EL (cell line): ENCODE results near the gene VSTM4.

Source experiments
- DNase-seq: peaks from one replicate; pipeline ENCODE4 v3.0.0-alpha.2; 2016

VSTM4 gene

DNA sequence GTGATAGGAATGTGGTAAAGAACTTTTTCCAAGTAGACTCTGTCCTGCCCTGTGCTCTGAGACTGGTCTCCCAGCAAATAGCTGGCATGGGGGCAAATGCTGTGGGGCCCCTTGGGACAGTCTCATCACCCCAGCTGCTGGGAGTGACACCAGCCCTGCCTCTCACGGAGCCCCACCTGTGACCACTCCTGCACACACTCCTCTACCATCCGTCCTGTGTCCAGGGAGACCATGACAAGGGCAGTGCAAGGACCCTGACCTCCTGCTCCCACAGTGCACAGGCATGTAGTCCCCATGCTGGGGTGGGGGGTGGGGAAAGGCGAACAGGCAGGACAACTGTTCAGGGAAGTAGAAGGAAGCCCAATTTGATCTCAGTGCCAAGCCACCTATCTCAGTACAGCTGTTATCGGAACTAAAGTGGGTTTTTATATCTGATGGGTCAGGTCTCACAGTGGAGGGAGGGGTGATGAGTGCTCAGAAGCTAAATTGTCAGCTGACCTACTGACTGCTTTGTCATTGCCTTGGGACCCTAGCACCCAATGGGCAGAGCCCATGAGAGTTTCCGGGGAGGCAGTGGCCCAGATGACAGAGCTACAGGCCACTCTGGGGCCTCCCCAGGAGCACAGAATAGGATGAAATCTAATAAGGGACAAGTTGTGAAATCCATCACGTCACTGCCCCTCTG, 24.5 kb downstream of the VSTM4 start:
- DNase-seq: no peak

DNA sequence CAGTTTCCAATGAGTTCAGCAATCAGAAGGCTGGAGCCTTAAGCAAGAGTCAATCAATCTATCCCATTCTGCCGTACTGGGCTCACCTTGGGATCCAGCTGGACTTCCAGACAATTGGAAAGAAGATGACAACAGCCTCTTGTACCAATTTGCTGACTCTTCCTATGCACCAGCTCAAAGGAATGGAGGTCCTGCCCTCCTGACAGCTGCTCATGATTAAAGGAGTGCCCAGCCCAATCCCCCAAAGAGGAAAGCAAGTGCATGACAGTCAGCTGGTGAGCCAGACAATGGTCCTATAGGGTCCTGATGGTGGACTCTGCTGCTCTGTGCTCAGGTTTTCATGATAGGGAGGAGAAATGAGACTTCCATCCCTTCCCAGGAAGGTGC, 25.1 kb downstream of the VSTM4 start:
- DNase-seq: no peak

DNA sequence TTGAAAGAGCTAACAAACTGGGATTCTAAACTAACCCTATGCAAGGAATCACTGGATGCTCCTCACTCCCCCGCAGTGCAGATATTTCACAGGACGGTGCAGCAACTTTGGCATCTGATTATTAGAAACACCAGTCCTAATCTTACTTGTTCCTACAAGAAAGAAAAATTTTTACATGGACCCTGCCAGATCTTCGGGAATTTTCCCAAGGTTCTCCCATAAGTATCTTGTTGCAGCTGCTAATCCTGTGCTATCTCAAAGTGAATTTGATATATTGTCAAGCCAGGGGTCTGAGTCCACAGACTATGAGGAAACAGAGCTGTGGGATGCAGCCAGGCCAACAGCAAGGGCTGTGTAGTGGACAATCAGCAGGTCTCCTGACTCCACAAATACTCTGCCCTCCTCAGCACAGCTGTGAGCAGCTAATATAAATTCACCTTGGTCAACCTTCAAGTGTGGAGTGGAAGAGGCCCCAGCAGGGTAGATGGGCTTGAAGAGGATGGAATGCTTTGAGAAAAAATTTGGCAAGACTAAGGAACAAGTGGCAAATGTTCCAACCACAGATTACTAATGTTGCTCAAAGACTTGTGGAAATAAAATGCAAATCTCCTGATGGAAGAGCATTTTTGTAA, 25.6 kb downstream of the VSTM4 start:
- DNase-seq: no peak

DNA sequence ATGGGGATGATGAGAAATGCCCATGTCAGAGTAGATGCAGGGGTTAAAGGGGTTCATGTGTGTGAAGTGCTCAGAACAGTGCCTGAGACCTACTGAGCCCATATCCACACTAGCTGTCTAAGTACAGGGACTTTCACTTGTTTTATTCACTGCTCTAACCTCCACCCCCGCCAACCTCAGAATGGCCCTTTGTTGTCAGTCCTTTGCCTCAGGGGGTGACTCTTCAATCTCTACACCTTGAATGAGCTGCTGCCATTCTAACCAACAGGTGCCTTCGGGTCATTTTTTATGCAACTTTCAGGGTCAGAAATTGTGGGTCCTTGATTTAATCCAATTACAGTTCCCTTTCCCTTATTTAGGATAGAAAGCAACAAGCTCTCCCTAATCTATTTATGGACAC, 26.2 kb downstream of the VSTM4 start:
- DNase-seq: no peak

DNA sequence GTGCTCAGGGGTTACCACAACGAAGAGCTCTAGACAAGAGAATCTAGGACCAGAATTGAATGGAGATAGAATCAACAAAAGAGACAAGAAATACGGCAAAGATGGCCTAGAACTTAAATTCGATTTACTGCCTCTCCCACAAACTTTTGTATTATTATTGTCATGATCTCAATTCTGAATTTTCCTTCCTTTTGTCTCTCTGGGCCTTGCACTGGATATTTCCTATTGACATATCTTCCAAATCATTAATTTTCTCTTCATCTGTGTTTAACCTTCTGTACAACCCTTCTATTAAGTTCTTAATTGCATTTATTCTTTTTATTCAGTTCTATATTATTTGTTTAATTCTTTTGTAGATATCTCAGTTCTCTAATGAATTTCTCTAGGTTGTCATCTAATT, 28.4 kb downstream of the VSTM4 start:
- no peak for DNase-seq

DNA sequence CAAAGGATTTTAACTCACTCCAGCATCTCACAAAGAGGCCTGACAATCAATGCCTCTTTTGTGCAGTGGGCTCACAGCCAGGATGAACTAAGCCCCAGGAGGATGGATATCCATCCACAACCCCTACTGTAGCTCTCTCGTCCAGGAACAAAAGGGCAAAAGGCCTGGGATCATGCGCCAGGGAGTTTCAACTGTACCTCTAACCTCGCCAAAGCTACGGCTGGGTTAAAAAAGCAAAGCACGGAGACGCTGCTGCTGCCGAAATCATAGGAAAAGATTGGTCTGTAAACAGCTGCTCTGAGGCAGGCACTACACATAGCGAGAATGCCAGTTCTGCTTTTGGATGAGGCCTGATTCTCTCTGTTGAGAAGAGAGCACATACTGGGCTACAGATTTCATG, 32.1 kb downstream of the VSTM4 start:
- DNase-seq: no peak

DNA sequence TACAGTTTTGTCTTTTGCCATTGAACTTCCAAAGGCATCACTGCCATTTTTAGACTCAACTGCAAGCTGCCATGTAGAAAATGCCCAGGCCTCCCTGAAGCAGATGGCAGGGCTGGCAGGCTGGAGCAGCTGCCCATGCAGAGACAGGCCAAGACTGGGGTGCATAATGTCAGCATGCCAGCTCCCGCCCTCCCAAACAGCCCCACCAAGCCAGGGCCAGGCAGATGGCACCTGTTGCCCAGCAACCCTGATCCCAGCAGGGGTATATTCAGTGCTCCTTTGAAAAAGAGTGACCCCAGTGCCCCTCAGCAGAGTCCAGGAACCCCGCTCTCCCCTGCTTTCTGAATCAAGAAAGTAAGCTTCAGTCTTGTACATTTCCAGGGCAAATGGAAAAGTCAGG, 32.6 kb downstream of the VSTM4 start:
- no peak for DNase-seq

DNA sequence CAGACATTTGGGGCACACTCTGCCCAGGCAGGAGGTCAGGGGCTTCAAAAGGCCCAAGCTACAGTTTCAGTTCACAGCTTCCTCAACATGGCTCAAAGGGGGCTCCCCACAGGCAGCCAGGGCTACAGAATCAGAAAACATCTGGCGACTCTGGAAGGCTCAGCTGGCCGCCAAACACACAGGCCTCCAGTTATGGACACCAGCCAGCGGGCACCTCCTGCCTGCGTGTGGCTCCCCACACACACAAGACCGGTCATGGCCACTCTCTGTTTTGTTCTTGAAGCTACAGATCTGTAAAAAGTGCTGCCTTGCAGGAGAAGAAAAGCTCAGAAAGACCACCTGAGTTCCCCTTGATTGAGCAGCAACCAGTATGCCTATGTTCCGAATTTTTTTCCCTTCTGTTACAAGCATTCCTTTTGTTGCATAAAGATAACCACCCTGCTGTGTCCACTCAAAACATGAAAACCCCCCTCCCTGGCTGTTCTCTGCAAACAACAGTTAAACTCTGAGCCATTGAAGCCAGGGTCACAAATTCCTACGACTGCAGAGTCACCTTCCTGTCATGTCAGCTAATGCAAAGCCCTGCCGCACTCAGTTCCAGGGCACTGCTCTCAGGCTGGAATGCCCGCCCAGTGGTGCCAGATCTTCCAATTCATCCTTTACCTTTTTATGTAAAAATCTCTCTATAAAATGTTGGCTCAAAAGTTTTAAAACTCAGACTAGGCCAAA, 33.6 kb downstream of the VSTM4 start:
- no peak for DNase-seq

DNA sequence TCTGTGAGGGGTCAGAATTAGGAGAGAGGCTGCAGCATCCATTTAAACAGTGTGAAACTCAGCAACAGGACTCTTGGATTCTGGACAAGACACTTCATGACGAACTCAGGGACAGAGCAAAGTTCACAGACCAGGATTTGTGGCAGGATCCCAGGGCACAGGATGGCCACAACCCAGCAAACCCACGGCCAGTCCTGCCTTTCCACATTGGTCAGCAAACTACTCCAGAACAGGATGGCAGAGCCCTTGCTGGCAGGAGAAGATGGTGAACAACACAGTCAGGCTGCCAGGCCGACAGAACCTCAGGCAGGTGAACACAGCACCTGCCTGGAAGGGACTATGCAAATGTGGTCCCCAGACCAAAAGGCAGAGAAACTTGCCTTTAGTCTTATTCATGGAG, 34.4 kb downstream of the VSTM4 start:
- DNase-seq: no peak

DNA sequence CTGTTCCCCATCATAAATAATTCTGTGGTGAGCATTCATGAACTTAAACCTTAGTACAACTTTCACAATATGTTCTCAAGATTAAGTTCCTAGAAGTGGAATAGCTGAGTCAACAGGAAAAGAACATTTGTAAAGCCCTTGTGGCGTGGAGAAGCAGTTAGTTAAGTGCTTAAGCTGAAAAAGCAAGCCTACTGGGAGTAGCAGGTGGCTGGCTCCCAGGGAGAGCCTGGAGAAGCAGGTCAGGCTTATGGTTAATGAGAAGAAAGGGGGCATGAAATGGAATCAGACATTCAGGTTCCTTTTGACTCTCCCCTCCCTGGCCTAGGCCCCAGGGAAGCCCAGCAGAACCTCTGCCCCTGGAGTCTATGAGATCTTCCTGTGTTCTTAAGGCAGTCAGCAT, 35.3 kb downstream of the VSTM4 start:
- no peak for DNase-seq

DNA sequence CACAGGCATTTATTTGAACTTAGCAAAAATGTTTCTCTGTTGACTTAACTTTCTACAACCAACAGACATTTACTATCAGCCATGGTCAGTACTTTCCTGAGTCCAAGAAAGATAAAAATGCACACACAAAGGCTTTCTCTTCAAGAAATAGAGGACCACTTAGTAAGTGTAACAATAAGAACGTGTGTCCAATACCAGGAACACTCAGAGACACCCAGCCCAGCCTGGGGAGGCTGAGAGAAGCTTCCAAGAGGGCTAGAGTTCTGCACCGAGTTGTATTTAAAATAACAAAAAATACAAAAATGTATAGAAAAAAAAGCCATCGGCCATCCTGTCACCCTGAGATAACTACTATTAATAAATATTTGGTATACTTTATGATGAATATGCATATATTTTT, 35.8 kb downstream of the VSTM4 start:
- no peak for DNase-seq

DNA sequence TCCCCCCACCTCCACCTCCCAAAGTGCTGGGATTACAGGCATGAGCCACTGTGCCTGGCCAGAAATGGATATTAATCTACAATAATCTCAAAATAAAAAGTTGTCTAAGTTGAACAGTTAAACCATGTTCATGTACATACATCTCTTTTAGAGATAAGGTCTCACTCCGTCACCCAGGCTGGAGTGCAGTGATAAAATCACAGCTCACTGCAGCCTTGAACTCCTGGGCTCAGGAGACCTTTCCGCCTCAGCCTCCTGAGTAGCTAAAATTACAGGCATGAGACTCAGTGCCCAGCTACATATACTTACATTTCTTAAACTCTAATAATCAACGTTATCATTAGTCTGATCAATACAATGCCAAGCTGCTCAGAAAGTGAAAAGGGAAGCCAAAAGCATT, 36.2 kb downstream of the VSTM4 start:
- DNase-seq: no peak

DNA sequence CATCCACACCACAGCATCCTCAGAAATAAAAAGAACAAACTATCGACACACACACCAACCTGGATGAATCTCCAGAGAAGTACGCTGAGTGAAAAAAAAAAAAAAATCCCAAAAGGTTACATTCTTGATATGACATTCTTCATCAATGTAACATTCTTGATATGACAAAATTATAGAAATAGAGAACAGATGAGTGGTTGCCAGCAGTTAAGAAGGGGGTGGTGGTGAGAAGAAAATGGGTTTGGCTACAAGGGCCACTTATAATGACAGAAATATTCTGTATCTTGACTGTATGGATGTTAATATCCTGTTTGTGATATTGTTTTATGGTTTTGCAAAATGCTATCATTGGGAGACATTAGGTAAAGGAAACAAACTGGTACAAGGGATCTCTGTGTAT, 36.9 kb downstream of the VSTM4 start:
- DNase-seq: no peak

DNA sequence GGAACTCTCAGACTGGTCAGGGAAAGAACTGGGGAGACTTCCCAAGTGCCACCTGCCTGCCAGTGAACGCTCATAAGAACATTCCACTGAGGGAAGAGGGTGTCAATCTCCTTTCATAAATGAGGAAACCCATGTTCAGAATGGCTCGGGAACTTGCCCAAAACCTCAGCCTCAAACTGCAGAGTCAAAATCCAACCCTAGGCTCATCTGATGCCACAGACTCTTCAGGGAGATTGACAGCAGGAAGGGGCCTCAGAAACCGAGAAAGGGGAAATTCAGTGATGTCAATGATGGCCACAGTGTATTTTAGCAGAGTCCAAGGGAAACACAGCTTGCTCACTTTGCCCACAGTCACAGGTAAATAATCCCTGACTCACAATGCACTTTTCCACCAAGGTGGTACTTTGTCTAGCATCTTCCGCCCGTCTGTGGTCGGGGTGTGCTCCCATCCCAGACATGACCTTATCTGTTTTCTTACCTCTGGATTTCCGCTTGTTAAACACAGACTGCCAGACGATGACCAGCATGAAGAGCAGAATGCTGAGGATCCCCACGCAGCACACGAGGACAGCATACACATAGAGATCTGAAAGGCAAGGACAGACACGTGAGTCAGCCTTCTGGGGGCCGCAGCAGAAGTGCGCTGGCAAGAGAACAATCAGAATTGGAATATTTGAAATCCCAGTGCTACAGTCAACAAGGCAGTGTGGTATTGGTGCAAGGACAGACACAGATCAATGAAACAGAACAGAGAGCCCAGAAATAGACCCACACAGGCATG, 38.4 kb downstream of the VSTM4 start:
- DNase-seq: no peak

DNA sequence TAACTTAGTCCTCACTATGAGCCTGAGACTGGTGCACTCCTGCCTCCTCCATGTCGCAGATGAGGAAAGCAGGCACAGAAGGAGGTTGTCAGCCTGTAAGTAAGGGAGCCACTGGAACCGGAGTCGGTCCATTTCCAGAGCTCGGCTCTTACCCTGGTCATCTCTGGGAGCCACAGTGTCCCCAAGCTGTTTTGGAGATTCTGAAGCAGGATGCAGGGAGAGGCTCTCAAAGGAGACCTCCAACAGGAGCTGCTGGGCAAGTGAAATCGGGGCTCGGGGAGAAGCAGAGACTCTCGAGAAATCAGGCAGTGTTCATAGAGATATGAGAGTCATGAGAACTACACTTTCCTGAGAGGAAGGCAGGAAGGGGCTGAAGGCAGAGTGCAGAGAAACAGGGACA, 39.0 kb downstream of the VSTM4 start:
- DNase-seq: no peak

DNA sequence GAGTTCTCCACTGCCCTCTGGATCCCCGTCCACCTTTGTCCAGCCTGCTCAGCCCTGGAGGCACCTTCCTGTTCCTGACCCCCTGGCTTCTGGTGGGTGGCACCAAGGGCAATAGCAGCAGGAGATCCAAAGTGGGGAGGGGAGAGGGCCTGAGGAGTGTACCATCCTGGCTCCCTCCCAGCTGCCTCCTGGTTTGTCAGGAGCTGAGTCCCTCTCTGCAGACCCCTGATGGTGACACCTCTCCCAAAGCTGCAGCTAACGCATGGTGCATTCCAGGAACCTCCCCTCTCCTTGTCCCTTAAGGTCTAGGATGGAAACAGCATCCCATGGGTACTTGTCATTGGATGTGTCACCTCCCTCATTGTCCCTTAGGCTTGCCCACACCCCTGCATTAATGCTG, 39.6 kb downstream of the VSTM4 start:
- DNase-seq: no peak

DNA sequence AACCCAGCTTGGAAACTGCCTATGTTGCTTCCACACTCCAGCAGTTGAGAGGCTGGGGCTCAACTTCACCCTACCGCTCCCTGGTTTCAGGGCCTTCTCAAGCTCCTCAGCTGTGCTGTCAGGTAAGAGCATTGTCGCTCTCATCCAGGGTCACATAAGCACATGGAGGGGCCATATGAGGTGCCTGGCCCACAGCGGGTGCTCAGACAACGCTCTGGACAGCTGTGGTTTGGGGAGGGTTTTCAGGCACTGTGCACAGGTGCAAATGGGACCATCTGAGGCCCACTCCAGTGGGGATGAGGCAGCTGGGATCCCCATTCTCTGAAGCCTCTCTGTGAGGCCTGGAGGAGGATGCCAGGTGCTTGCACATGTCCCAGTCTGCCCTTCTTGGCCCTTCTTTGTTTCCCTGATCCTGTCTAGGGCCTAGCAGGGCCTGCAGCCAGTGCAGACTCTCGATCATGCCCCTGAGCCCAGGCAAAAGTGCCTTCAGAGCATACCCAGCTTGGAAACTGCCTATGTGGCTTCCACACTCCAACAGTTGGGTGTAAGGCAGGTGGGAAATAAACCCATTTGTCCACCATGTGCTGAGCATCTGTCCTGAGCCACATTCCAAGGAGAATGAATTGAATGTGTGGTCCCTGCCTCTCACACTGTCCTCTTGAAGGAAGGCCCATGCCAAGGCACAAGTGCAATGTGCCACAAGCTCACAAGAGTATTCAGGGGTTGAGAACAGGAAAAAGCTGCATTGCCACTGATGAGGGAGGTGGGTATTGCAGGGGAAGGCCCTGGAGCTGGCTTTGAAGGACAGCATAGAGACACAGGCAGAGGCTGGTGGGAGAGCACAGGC, 40.3 kb downstream of the VSTM4 start:
- no peak for DNase-seq

DNA sequence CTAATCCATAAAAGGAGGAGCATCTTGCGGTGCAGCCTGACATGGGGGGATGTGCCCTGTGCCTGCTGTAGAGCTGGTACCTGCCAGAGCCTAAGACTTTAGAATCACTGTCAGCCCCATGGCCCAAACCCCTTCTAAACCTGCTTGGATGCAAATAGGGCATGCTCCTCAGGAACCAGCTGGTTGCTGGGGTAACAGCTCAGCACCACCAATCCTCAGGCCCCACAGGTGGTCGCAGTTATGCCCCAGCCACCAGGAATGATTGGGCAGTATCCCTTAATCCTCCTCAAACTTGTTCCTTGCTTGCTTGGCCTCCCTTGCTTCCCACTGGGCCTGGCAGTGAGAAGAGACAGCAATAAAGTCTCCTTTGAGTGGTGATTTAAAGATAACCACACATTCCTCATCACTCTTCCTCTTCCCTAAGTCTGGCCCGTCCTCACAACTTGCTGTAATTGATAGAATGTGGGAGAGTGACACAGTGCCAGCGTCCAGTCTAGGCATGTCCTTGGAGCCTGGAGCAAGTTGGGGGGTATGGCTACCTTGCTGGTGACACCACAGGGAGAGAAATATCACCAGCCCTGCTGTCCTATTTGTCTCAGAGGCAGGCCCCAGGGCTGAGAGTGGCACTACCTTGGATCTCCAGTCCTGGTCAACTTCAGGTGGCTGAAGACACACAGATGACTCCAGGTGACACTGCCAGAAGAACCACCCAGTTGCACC, 43.0 kb downstream of the VSTM4 start:
- DNase-seq: no peak

DNA sequence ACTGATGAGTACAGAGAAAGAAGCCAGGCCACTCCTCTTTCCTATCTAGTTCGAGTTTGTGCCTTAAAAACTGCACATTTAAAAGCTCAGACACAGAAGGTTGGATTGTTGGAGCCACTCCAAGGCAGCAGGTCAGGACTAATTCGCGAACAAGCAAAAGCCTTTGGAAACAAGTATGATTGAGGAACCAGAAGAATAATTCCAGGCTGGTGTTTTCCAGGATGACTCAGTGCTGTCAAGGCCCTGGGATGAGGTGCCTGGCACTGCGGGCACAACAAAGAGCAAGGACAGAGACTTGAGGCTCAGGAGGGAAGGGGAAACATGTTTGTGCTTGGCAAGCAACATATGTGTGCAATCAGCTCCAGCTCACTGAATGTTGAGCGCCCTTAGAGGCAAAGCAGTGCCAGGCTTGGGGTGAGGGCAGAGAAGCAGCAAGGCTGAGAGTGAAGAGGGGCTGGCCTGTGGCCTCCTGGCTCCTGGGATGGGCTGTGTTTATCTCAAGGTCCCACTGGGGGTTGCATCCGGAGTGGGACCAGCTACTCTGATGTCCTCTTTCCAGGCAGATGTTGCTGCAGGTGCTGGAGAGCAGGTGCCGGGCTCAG, 44.1 kb downstream of the VSTM4 start:
- DNase-seq: no peak

DNA sequence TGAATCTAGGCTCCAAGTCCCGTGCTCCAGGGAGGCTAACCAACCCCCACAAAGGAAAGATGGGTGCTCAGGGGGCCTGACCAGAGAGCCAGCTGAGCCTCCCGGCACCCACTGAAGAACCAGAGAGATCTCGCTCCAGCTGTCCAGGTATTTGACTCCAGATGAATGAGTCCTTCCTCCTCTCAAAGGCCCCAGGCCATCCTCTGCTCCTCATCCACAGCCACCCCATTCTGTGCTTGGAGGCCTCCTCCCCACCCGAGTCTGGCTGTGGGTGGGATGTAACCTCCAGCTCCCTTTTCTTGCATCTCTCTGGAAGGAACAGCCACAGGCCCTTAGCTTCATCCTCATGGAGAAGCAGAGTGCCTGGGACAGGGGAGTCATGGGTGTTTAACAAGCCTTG, 44.6 kb downstream of the VSTM4 start:
- no peak for DNase-seq

DNA sequence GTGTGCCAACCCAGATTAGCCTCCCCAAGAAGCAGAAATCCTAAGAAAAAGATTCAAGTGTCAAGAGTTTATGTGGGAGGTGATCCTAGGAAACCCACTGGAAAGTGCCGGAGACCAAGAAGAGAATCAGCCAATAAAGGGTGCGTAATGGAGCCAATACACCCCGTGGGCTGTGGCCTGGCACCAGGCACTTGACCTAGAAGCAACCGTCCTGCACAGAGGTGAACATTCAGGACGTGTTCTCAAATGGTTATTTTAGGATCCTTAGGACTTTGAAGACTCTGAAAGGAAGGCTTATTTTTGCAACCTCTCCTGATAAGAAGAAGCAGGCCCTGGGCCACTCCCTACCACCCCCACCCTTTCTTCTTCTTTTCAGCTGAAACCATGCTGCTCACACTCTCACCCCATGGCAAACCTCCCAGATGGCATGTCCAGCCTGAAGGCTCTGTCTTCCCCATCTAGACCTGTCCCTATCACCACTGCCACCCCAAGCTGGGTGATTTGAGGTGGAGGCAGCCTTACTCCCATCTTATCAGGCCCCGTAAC, 46.6 kb downstream of the VSTM4 start:
- no peak for DNase-seq
